DOHH2 (cell line): ENCODE results near the gene KATNBL1.

Experiments
- EZH2phosphoT487 ChIP-seq: fragments of 200-600 bp; sonication (generic); IDR thresholded peaks from 2 replicates; pipeline ENCODE4 v1.6.1; 2017; ENCODE audit warnings: borderline replicate concordance, mild to moderate bottlenecking, antibody characterized with exemption, low read length, moderate library complexity, mixed read lengths
- TF ChIP-seq, protein P1 (sequence below): fragments of 200-600 bp; sonication (generic); IDR thresholded peaks from one replicate; pipeline ENCODE4 v1.5.1; 2014; ENCODE audit warnings: antibody characterized with exemption, mild to moderate bottlenecking, low read depth, low read length; ENCODE audit not compliant: poor library complexity, severe bottlenecking

DNA sequence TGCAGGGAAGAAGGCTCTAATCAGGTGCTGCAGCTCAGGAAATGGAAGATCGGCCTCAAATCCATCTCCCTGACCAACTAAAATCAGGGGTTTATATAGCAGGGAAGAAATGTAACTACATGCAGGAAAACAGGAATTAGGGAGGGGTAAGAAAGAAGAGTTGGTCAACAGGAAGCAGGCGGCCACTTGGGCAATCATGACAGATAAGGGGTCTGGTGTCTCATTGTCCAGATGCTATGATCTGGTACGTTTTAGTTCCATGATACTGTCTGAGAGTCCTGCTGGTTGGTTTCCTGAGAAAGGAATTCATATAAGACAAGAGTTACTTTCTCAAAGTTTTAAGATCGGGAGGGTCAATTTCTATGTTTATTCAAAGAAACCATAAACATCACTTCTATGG lies 24.2 kb downstream of the KATNBL1 start:
- TF ChIP-seq, protein P1, sequence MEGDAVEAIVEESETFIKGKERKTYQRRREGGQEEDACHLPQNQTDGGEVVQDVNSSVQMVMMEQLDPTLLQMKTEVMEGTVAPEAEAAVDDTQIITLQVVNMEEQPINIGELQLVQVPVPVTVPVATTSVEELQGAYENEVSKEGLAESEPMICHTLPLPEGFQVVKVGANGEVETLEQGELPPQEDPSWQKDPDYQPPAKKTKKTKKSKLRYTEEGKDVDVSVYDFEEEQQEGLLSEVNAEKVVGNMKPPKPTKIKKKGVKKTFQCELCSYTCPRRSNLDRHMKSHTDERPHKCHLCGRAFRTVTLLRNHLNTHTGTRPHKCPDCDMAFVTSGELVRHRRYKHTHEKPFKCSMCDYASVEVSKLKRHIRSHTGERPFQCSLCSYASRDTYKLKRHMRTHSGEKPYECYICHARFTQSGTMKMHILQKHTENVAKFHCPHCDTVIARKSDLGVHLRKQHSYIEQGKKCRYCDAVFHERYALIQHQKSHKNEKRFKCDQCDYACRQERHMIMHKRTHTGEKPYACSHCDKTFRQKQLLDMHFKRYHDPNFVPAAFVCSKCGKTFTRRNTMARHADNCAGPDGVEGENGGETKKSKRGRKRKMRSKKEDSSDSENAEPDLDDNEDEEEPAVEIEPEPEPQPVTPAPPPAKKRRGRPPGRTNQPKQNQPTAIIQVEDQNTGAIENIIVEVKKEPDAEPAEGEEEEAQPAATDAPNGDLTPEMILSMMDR = no peak
- no peak for TF ChIP-seq EZH2phosphoT487
